Measurements from ENCODE around the gene SDHB.

DNA sequence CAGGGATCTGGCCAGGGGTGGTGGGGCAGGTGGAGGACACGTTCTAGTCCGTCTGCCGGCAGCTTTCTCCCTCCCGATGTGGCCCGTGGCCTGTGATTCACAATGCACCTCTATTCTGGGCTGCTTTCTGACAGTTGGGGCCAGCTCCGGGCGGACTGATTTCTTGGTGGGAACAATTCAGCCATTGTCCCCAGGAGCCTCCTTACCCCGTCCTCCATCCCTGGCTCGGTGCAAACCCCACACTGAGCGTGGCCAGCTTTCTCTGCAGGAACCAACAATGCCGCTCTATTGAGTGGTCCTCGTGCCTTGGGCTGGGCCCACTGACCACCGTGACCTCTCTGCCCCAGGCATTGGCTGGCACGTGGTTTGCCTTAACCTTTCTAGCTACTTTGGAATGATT is 35.7 kb upstream of the SDHB start:
- no peak for TF ChIP-seq POLR2A (IDR thresholded peaks at IDR 0.05)
- TF ChIP-seq, protein P1, sequence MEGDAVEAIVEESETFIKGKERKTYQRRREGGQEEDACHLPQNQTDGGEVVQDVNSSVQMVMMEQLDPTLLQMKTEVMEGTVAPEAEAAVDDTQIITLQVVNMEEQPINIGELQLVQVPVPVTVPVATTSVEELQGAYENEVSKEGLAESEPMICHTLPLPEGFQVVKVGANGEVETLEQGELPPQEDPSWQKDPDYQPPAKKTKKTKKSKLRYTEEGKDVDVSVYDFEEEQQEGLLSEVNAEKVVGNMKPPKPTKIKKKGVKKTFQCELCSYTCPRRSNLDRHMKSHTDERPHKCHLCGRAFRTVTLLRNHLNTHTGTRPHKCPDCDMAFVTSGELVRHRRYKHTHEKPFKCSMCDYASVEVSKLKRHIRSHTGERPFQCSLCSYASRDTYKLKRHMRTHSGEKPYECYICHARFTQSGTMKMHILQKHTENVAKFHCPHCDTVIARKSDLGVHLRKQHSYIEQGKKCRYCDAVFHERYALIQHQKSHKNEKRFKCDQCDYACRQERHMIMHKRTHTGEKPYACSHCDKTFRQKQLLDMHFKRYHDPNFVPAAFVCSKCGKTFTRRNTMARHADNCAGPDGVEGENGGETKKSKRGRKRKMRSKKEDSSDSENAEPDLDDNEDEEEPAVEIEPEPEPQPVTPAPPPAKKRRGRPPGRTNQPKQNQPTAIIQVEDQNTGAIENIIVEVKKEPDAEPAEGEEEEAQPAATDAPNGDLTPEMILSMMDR (IDR thresholded peaks at IDR 0.05), result no peak

All from tibial nerve (tissue), 3 donors.